OCI-LY1 (cell line): Measurements from ENCODE around the gene JADE3.

ENCODE experiments used
- CTCF ChIP-seq: fragments of 200-600 bp; sonication (generic), shearing (Covaris generic); IDR thresholded peaks from 2 replicates; pipeline ENCODE4 v1.5.1; 2017; ENCODE audit warnings: mild to moderate bottlenecking, antibody characterized with exemption, low read length, moderate library complexity, mixed read lengths
- EZH2 ChIP-seq: fragments of 200-600 bp; sonication (generic), shearing (Covaris generic); IDR thresholded peaks from 2 replicates; pipeline ENCODE4 v1.8.0; 2017; ENCODE audit warnings: borderline replicate concordance, mixed run types, mild to moderate bottlenecking, antibody characterized with exemption, low read length, moderate library complexity, mixed read lengths

GRCh38 chrX:47097018-47097417 is 184.8 kb downstream of the JADE3 start:
- no peak for TF ChIP-seq CTCF
- no peak for TF ChIP-seq EZH2
